Epithelial cell of esophagus (primary cell): ENCODE results near the gene GPR171.
"Not testable (repeated sequence)": the region's sequence is repeated elsewhere in the genome, so short reads cannot be mapped to it uniquely, and the experiment has no call there.

Experiments
- DNase-seq: peaks from one replicate; pipeline ENCODE4 v3.0.0; 2010; ENCODE audit warnings: low read depth
- H3K4me3 ChIP-seq: 2 replicates; pipeline ENCODE4 v1.5.1; 2011; ENCODE audit warnings: mild to moderate bottlenecking, low read length, control low read depth
- CTCF ChIP-seq: IDR thresholded peaks from 2 replicates; pipeline ENCODE4 v1.5.1; 2011; ENCODE audit warnings: low read depth, mild to moderate bottlenecking, low read length, control low read depth, inconsistent platforms; ENCODE audit not compliant: insufficient read depth; ENCODE audit errors: missing control alignments

The GPR171 gene

DNA sequence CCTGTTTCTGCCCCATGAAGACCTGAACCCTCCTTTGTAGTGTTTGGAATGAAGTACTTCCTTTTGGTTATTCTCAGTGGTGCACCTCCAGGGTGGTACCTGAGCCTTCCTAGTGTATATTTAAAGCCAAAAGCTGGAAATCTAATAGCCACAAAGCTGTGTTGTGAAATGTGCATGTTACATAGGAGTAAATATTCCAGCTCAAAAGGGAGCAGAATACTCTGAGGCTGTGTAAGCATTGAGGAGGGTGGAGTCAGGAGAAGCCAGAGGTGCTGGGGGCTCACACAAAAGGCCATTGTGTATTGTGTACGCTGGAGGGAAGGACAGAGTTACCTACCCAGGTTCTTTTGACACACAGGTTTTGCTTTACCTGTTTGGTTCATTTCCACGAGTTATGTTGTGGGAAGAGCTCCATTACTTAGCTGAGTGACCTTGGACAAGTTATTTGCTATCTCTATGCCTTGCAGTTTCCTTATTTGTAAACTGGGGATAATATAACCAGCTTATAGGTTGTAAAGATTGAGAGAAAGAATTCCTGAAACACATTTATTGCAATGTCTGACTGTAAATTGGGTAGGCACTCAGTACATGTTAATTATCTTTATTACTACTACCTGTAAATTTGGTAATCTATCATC lies 24.7 kb downstream of the GPR171 start:
- TF ChIP-seq CTCF: no peak
- no peak for DNase-seq
- no peak overlapping the region for H3K4me3 ChIP-seq

DNA sequence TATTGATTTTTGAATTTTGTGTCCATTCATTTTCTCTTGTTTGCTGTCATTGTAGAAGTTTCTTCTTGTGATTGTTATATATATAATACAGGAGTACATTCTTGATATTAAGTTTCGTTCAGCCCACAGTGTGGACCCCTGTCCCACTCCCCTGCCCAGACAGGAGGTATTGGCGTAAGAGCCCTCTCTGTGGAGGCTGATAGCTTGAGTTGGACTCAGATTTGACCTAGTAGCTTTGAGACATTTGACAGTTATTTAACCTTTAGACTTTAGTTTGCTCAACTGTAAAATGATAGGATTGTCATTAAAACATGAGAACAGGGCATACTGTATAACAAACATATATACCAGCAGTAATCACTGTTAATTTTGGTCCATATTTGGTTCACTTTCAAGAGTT lies 27.1 kb downstream of the GPR171 start:
- H3K4me3 ChIP-seq: no peak overlapping the region
- no peak for DNase-seq
- no peak for TF ChIP-seq CTCF

DNA sequence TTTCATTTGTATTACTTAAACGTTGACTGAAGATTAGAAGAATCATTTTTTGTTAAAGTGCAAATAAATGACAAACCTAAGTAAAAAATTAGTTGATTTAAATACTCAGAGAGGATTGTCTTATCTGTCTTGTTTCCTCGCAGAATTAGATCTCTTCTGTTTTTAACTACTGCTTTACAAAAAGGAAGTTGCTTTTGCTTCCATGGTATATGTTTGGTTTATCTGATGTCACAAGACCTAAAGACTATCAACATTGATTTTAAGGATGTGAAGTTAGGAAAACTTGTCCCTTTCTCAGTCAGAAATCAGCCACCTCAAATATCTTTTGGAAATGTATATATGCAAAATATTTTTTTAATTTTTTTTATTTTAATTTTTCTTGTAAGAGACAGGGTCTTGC lies 28.7 kb downstream of the GPR171 start:
- no peak overlapping the region for H3K4me3 ChIP-seq
- TF ChIP-seq CTCF: no peak
- no peak for DNase-seq

DNA sequence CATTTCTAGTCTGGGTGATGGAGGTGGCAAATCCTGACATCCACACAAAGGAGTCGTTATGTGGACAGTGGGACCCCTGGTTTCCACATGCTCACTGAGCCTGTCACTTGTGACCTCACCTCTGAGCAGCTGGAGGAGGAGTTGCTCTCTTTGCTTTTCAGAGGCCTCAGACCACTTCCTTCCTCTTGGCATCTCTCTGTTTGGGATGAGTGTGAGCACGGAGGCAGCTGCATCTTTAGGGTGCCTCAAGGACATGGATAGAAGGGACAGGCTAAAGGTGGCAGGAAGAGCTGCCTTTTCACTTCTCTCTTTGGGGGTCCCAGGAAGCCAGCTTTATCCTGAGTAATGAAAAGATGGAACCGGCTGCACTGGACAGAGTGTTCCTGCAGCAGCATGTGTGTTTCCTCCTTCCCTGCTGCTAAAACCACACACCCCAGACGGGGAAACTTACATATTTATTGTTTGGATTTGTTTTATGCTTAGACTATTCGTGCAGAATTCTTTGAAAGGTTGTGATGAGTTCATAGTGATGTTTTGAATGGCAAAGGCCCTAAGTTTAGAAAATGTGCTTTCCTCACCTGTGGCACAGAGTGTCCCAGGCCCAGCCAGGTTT lies 31.8 kb downstream of the GPR171 start:
- no peak overlapping the region for H3K4me3 ChIP-seq
- no peak for DNase-seq
- no peak for TF ChIP-seq CTCF

DNA sequence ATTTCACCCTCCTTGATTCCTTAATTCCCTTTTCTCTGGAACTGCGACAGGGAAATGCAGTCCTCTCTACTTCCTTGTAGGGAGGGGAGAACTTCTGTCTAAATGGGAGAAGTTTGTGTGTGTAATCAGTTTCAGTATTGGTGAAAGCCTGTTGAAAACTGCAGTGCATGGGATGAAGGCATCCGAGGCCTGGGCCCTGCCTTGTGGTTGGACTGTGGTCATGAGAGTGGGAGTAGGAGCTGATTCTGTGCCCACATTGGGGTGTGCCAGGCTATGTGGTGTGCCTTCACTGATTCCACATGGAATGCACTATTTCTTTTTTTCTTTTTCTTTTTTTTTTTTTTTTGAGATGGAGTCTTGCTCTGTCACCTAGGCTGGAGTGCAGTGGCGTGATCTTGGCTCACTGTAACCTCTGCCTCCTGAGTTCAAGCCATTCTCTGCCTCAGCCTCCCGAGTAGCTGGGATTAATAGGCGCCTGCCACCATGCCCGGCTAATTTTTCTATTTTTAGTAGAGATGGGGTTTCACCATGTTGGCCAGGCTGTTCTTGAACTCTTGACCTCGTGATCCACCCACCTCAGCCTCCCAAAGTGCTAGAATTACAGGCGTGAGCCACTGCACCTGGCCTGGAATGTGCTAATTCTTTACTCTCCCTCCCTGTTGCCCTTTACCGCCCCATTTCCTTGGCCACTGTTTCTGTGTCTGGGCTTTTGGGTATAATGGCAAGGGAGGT lies 32.9 kb downstream of the GPR171 start:
- not testable (repeated sequence) for DNase-seq

DNA sequence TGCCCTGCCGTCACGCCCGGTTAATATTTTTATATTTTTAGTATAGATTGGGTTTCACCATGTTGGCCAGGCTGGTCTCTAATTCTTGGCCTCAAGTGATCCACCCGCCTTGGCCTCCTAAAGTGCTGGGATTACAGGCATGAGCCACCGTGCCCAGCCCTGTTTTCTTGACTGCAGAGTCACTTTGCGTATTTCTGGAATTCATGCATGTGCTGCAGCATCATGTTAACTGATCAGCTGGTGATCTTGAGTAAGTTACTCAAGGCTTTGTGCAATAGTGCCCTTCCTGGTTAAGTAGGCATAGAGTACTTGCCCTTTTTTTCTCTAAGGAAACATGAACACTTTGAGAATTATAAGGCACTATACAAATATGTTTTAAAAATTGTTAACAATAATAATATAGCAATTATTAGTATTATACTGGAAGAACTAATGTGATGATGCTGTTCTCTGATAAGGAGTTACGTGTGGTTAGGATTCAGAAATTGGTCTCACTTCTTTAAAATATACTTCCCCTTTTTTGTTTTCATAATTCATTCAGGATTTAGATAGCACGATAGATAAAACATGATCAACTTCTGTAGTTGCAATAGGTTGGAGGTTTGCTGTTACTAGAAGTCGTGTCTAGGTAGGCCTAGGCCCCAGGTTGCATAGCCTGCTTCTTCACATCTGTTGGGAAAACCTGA lies 33.6 kb downstream of the GPR171 start:
- H3K4me3 ChIP-seq: no peak overlapping the region
- DNase-seq: peak; percentile 25
- TF ChIP-seq CTCF: no peak

More for the DNA sequence above, 32.9 kb downstream of the GPR171 start:
- not testable (repeated sequence) for H3K4me3 ChIP-seq
